Right lobe of liver (tissue), 6 donors: ENCODE results near the gene TMEM132D. TPM values are rescaled to one million over a fixed set of nuclear protein-coding genes. Genes with fewer than 3 reads are reported as not detected.

Source experiments
- ATAC-seq, 4 donors: fragments of 200-7000 bp; cut with Tn5 transposase; one replicate each; pipeline ENCODE4 v1.9.1; 2020; ENCODE audit warnings: mild to moderate bottlenecking in 4 of 4, moderate library complexity in 4 of 4
- DNase-seq, 3 donors: peaks; one replicate each; pipeline ENCODE4 v3.0.0-alpha.2; 2020
- H3K27ac ChIP-seq, 3 donors: fragments of 200-600 bp; one replicate each; pipeline ENCODE4 v1.8.0; 2022
- H3K27me3 ChIP-seq, 2 donors: fragments of 200-600 bp; one replicate each; pipeline ENCODE4 v1.8.0; 2022
- H3K36me3 ChIP-seq, 4 donors: fragments of 200-600 bp; sonication (generic) in 1 of 4; one replicate each; pipeline versions ENCODE4 v1.5.1 to v1.8.0; 2017 to 2022; ENCODE audit warnings: control low read depth in 1 of 4
- H3K4me1 ChIP-seq, 4 donors: fragments of 200-600 bp; sonication (generic) in 1 of 4; one replicate each; pipeline versions ENCODE4 v1.5.1 to v1.8.0; 2017 to 2022; ENCODE audit warnings: control low read depth in 1 of 4
- H3K4me3 ChIP-seq, 3 donors: fragments of 200-600 bp; one replicate each; pipeline ENCODE4 v1.8.0; 2022
- H3K9me3 ChIP-seq, 4 donors: fragments of 200-600 bp; sonication (generic) in 1 of 4; one replicate each; pipeline versions ENCODE4 v1.5.1 to v1.8.0; 2017 to 2022; ENCODE audit warnings: control low read depth in 1 of 4
- CTCF ChIP-seq, 4 donors: fragments of 200-600 bp in 3 of 4; fragments of 450-650 bp in 1 of 4; IDR thresholded peaks; one replicate each; pipeline versions ENCODE4 v1.5.1 to v1.8.0; 2016 to 2022; ENCODE audit warnings: antibody characterized with exemption in 4 of 4, mild to moderate bottlenecking in 2 of 4
- POLR2A ChIP-seq: fragments of 450-650 bp; IDR thresholded peaks from one replicate; pipeline ENCODE4 v1.6.1; 2017; ENCODE audit warnings: antibody characterized with exemption, mild to moderate bottlenecking
- WGBS: methylation state at CpG from one replicate; pipeline ENCODE4 v1.1.6; 2018; ENCODE audit warnings: low coverage, low lambda C conversion rate; ENCODE audit not compliant: insufficient coverage; ENCODE audit errors: missing lambda C conversion rate; 5-methylcytosine and 5-hydroxymethylcytosine counted together
- intact Hi-C, 2 donors: fragments of 100-400 bp; cut with DNase I; formaldehyde crosslinking; loops; one replicate each; pipeline versions ENCODE4 v1.11.2 to v1.14.1; 2022
- total RNA-seq, 6 experiments: library from RNA; depleted of rRNA in 2 of 6; stranded (reverse); fragments of >200 nt in 2 of 6; fragmentation: NEBNext Ultra II Directional in 3 of 6; extraction: Animal tissue kit (Norgen Biotek cat#: 25700) in 3 of 6; gene quantifications; one replicate each; pipeline versions ENCODE4 v1.1.0 to v1.2.4, GENCODE V29; 2016 to 2023
- donor health status: DM: no; HTN: yes; CAD: no.
- donor health status: DM: no; HTN: no; CAD: no.
- donor health status: DM: no; HTN: no; CAD: no.
- donor health status: DM: no; HTN: yes; CAD: no.
- donor health status: DM: no; HTN: yes; CAD: no.

TMEM132D gene
- total RNA-seq, 6 experiments from 2014 or later: 0.10 to 0.35 (median 0.33) TPM; not detected in 3

- Histone ChIP-seq H3K4me3 (no peak overlapping the region), H3K4me1 (no peaks in the 10 kb centered on the region), H3K36me3 (no peaks in the 10 kb centered on the region), H3K27ac (no peak overlapping the region), H3K9me3 (no peaks in the 10 kb centered on the region), H3K27me3 (no peaks in the 10 kb centered on the region)
- WGBS: 59% methylated on average over 6 of the region's 6 CpGs
- intact Hi-C loops: no loop called here
- TF ChIP-seq POLR2A (no peak), CTCF (IDR thresholded peaks at IDR 0.05) (no peak)
- no peak for ATAC-seq
- no peak for DNase-seq
Observed at GRCh38 chr12:129665414-129665813, 238.4 kb downstream of the TMEM132D start.

GRCh38 chr12:129662234-129662633 is 241.6 kb downstream of the TMEM132D start:
- 70% methylated on average over 9 of the region's 9 CpGs for WGBS
- Histone ChIP-seq H3K9me3 (no peaks in the 10 kb centered on the region), H3K4me1 (no peaks in the 10 kb centered on the region), H3K36me3 (no peaks in the 10 kb centered on the region), H3K27me3 (no peaks in the 10 kb centered on the region), H3K27ac (no peak overlapping the region), H3K4me3 (no peak overlapping the region)
- TF ChIP-seq CTCF (IDR thresholded peaks at IDR 0.05) (no peak), POLR2A (no peak)
- no peak for ATAC-seq
- DNase-seq: no peak
- intact Hi-C loops: no loop called here

GRCh38 chr12:129660946-129661345 is 242.9 kb downstream of the TMEM132D start:
- Histone ChIP-seq H3K9me3 (no peaks in the 10 kb centered on the region), H3K36me3 (no peaks in the 10 kb centered on the region), H3K27me3 (no peaks in the 10 kb centered on the region), H3K4me1 (no peaks in the 10 kb centered on the region), H3K27ac (no peak overlapping the region), H3K4me3 (no peak overlapping the region)
- intact Hi-C loops: no loop called here
- WGBS: 49% methylated on average over 7 of the region's 7 CpGs
- no peak for ATAC-seq
- DNase-seq: no peak
- TF ChIP-seq CTCF (IDR thresholded peaks at IDR 0.05) (no peak), POLR2A (no peak)

- Histone ChIP-seq H3K9me3 (no peaks in the 10 kb centered on the region), H3K27me3 (no peaks in the 10 kb centered on the region), H3K27ac (no peak overlapping the region), H3K36me3 (no peaks in the 10 kb centered on the region), H3K4me1 (no peaks in the 10 kb centered on the region), H3K4me3 (no peak overlapping the region)
- TF ChIP-seq POLR2A: no peak
- no peak for TF ChIP-seq CTCF (IDR thresholded peaks at IDR 0.05)
- 48% methylated on average over 6 of the region's 9 CpGs for whole genome bisulfite sequencing
- intact Hi-C loops: no loop called here
- ATAC-seq (no peak), DNase-seq (no peak)
Observed at GRCh38 chr12:129659961-129660622, 243.7 kb downstream of the TMEM132D start.
